Endothelial cell of umbilical vein (primary cell): Measurements from ENCODE around the gene CD48. TPM values are rescaled to one million over a fixed set of nuclear protein-coding genes. Genes with fewer than 3 reads are reported as not detected.

Source experiments
- BruUV-seq: library from RNA; stranded (reverse); fragments of 400-500 nt; replicated peaks from 2 replicates; lab custom pipeline; 2021; lab: Mats Ljungman, UMichigan
- CTCF ChIA-PET: fragments of 300-600, 350-600 bp; sonication (Branson Sonifier 250); formaldehyde crosslinking; loops from one replicate; lab custom pipeline; 2021; ENCODE audit warnings: antibody characterized with exemption, inconsistent platforms; lab: Charles Lee
- POLR2A ChIA-PET: fragments of 300-600, 350-600 bp; sonication (Branson Sonifier 250); formaldehyde crosslinking; loops from one replicate; lab custom pipeline; 2021; ENCODE audit warnings: antibody characterized with exemption, inconsistent platforms; lab: Charles Lee
- DNase-seq: peaks from one replicate; pipeline ENCODE4 v3.0.0-alpha.2; 2011; ENCODE audit warnings: low read depth, low spot score
- FAIRE-seq: peaks from 2 replicates; lab custom pipeline; 2011; peaks lifted over from hg19 to GRCh38; lab: Jason Lieb, UNC
- H2AFZ ChIP-seq: 2 replicates; pipeline ENCODE4 v1.6.0; 2012; ENCODE audit warnings: low read depth, low read length, control low read depth, inconsistent platforms
- H3K27ac ChIP-seq: 2 replicates; pipeline ENCODE4 v1.5.1; 2011; ENCODE audit warnings: low read depth, mild to moderate bottlenecking, control low read depth, low read length, moderate library complexity; ENCODE audit not compliant: insufficient read depth
- H3K27me3 ChIP-seq, 2 experiments: 2 replicates each; pipeline versions ENCODE4 v1.6.0 to v1.6.1; 2011; ENCODE audit warnings: low read length in 2 of 2, mixed read lengths in 1 of 2; ENCODE audit not compliant: control insufficient read depth in 2 of 2, insufficient read depth in 2 of 2
- H3K36me3 ChIP-seq, 2 experiments: 2 replicates in 1 of 2; 3 replicates in 1 of 2; pipeline ENCODE4 v1.5.1; 2011; ENCODE audit warnings: low read length in 2 of 2, mild to moderate bottlenecking in 1 of 2, moderate library complexity in 1 of 2; ENCODE audit not compliant: control insufficient read depth in 2 of 2, insufficient read depth in 2 of 2; ENCODE audit errors: extremely low read depth in 1 of 2
- H3K4me1 ChIP-seq: 3 replicates; pipeline ENCODE4 v1.5.1; 2011; ENCODE audit warnings: mild to moderate bottlenecking, low read length; ENCODE audit not compliant: control insufficient read depth, insufficient read depth; ENCODE audit errors: extremely low read depth
- H3K4me2 ChIP-seq: 2 replicates; pipeline ENCODE4 v1.6.1; 2011; ENCODE audit warnings: low read length, control low read depth, mixed read lengths; ENCODE audit not compliant: insufficient read depth
- H3K4me3 ChIP-seq, 3 experiments: fragments of 200-600 bp in 1 of 3; sonication (generic), shearing (Covaris generic) in 1 of 3; replicated peaks in 1 of 3; 2 replicates each; pipeline ENCODE4 v1.5.1; 2011 to 2016; ENCODE audit warnings: control low read depth in 3 of 3, low read length in 3 of 3, mild to moderate bottlenecking in 2 of 3, inconsistent platforms in 1 of 3, low read depth in 1 of 3, moderate library complexity in 1 of 3; ENCODE audit not compliant: insufficient read depth in 1 of 3
- H3K79me2 ChIP-seq: 2 replicates; pipeline ENCODE4 v1.6.0; 2012; ENCODE audit warnings: low read length, inconsistent platforms; ENCODE audit not compliant: control insufficient read depth, insufficient read depth
- H3K9ac ChIP-seq: replicated peaks from 2 replicates; pipeline ENCODE3; 2011; ENCODE audit warnings: low read length, control low read depth; ENCODE audit not compliant: insufficient read depth; ENCODE audit errors: extremely low read depth
- H3K9me1 ChIP-seq: replicated peaks from 3 replicates; pipeline ENCODE4 v1.6.0; 2011; ENCODE audit warnings: mild to moderate bottlenecking, low read length; ENCODE audit not compliant: control insufficient read depth, insufficient read depth; ENCODE audit errors: extremely low read depth
- H3K9me3 ChIP-seq: replicated peaks from 2 replicates; pipeline ENCODE4 v1.5.1; 2012; ENCODE audit warnings: low read length, inconsistent platforms; ENCODE audit not compliant: control insufficient read depth, insufficient read depth
- H4K20me1 ChIP-seq: replicated peaks from 2 replicates; pipeline ENCODE3; 2011; ENCODE audit warnings: mild to moderate bottlenecking, low read length; ENCODE audit not compliant: control insufficient read depth, insufficient read depth; ENCODE audit errors: extremely low read depth
- CTCF ChIP-seq, 2 donors: IDR thresholded peaks; 1 replicate in 1 of 2; 2 replicates in 1 of 2; pipeline ENCODE4 v1.5.1; 2011; ENCODE audit warnings: low read length in 2 of 2, mild to moderate bottlenecking in 2 of 2, moderate library complexity in 2 of 2, control low read depth in 1 of 2, inconsistent platforms in 1 of 2, low read depth in 1 of 2; ENCODE audit not compliant: insufficient read depth in 1 of 2; ENCODE audit errors: extremely low read depth in 1 of 2
- EZH2 ChIP-seq: IDR thresholded peaks from 2 replicates; pipeline ENCODE4 v1.6.1; 2012; ENCODE audit warnings: borderline replicate concordance, low read depth, mild to moderate bottlenecking, moderate library complexity, low read length, inconsistent platforms; ENCODE audit not compliant: severe bottlenecking
- FOS ChIP-seq: IDR thresholded peaks from 2 replicates; pipeline ENCODE4 v1.6.1; 2011; ENCODE audit warnings: mild to moderate bottlenecking, low read length, moderate library complexity, borderline replicate concordance; ENCODE audit not compliant: insufficient read depth
- GATA2 ChIP-seq: IDR thresholded peaks from 2 replicates; pipeline ENCODE4 v1.7.0; 2011; ENCODE audit warnings: low read depth, mild to moderate bottlenecking, moderate library complexity, mixed read lengths, low read length; ENCODE audit not compliant: insufficient read length, insufficient read depth
- JUN ChIP-seq: IDR thresholded peaks from 2 replicates; pipeline ENCODE4 v1.6.1; 2011; ENCODE audit warnings: borderline replicate concordance, low read depth; ENCODE audit not compliant: insufficient read length, insufficient read depth
- MAX ChIP-seq: IDR thresholded peaks from 2 replicates; pipeline ENCODE4 v1.6.1; 2011; ENCODE audit not compliant: insufficient read depth, insufficient read length
- POLR2AphosphoS5 ChIP-seq: IDR thresholded peaks from 2 replicates; pipeline ENCODE4 v1.6.1; 2012; ENCODE audit warnings: low read depth, mild to moderate bottlenecking, control low read depth, low read length, moderate library complexity; ENCODE audit not compliant: insufficient read depth
- dilution Hi-C: fragments of 300-500 bp; cut with MboI; formaldehyde crosslinking; loops from one replicate; pipeline ENCODE4 v1.15.0; 2019; ENCODE audit warnings: low sequenced_read_pairs; ENCODE audit not compliant: extremely low pct_ligation_motif_present
- intact Hi-C: fragments of 100-400 bp; cut with micrococcal nuclease; formaldehyde crosslinking; loops from one replicate; pipeline ENCODE4 v1.10.0; 2022
- polyA plus RNA-seq, 4 experiments: library from polyadenylated mRNA; depleted of rRNA in 3 of 4; stranded (reverse) in 3 of 4; unstranded in 1 of 4; fragments of >200 nt; gene quantifications; 2 replicates each; pipeline versions ENCODE4 v1.2.1 to v1.2.3, GENCODE V29; 2011 to 2012; ENCODE audit warnings: missing spikeins in 1 of 4
- total RNA-seq: library from RNA; stranded (reverse); gene quantifications from 2 replicates; pipeline ENCODE4 v1.2.3, GENCODE V29; 2021

The CD48 gene
- total and polyA plus RNA-seq, 2 donors (not counting 3 experiments of a cell fraction or from before 2014, with no cell fraction given), result not detected

GRCh38 chr1:160645386-160646130 lies 66.1 kb downstream of the CD48 start:
- no peaks in the 10 kb centered on the region for H4K20me1 ChIP-seq
- H3K79me2 ChIP-seq, result no peaks in the 10 kb centered on the region
- intact Hi-C loops, result no loop called here
- H3K27me3 ChIP-seq, result peaks cover 2 to 3% of the 10 kb centered on the region in 2 experiments
- CTCF ChIA-PET, result interaction anchor here (1.2 kb wide), 1 partner anchor 10 kb away, joined by 3 read pairs; no protein-coding TSS in a partner anchor
- H3K4me2 ChIP-seq, result no peak overlapping the region
- FAIRE-seq (no peak), DNase-seq (no peak)
- TF ChIP-seq POLR2AphosphoS5 (no peak), CTCF (IDR thresholded peaks at IDR 0.05; ENCODE audit: extremely low read depth in 1 of 2, insufficient read depth in 1 of 2, low read depth in 1 of 2, low read length in 2 of 2) (no peak), FOS (no peak), EZH2 (no peak), JUN (no peak), MAX (no peak), GATA2 (no peak)
- no peak overlapping the region for H3K4me3 ChIP-seq
- H3K9me3 ChIP-seq, result no peaks in the 10 kb centered on the region
- H3K4me1 ChIP-seq, result no peaks in the 10 kb centered on the region
- POLR2A ChIA-PET, result no interaction called here
- no peak overlapping the region for H3K27ac ChIP-seq
- BruUV-seq, result no TSS peak
- H3K9me1 ChIP-seq, result no peaks in the 10 kb centered on the region
- H3K9ac ChIP-seq, result no peak overlapping the region
- no peak overlapping the region for H2AFZ ChIP-seq
- no peaks in the 10 kb centered on the region for H3K36me3 ChIP-seq
- dilution Hi-C loops, result no loop called here
